K562 (cell line): Measurements from ENCODE around the gene WDR90. TPM values are rescaled to one million over a fixed set of nuclear protein-coding genes. Genes with fewer than 3 reads are reported as not detected.

Experiments used
- CCNT2 ChIP-seq: IDR thresholded peaks from 2 replicates; pipeline ENCODE4 v1.6.1; 2011; ENCODE audit warnings: borderline replicate concordance, low read depth, mild to moderate bottlenecking, moderate library complexity, mixed read lengths, low read length; ENCODE audit not compliant: insufficient read length; ENCODE audit errors: extremely low read depth
- EP400 ChIP-seq: fragments of 450-650 bp; IDR thresholded peaks from 2 replicates; pipeline ENCODE4 v1.6.1; 2017; ENCODE audit warnings: antibody characterized with exemption, mild to moderate bottlenecking, moderate library complexity
- ETV5 ChIP-seq: sonication (generic); formaldehyde crosslinking; IDR thresholded peaks from 2 replicates; pipeline ENCODE4 v1.4.0; 2020; ENCODE audit warnings: low read depth, mild to moderate bottlenecking, missing genetic modification reagents
- JUN ChIP-seq, 2 experiments: sonication (generic) in 1 of 2; formaldehyde crosslinking in 1 of 2; IDR thresholded peaks; 2 replicates each; pipeline versions ENCODE4 v1.6.1 to v1.8.0; 2012 to 2022; ENCODE audit warnings: borderline replicate concordance in 2 of 2, mild to moderate bottlenecking in 2 of 2, improper control_type of control experiment in 1 of 2, low read depth in 1 of 2, low read length in 1 of 2, missing genetic modification reagents in 1 of 2
- MYC ChIP-seq, 2 experiments: fragments of 250-450 bp in 1 of 2; sonication (Bioruptor Pico) in 1 of 2; IDR thresholded peaks; 2 replicates each; pipeline versions ENCODE4 v1.5.1 to v1.6.1; 2012 to 2021; ENCODE audit warnings: low read depth in 2 of 2, borderline replicate concordance in 1 of 2, improper control_type of control experiment in 1 of 2, low read length in 1 of 2, mild to moderate bottlenecking in 1 of 2, moderate library complexity in 1 of 2
- SAFB ChIP-seq: fragments of 200-400 bp; formaldehyde crosslinking; IDR thresholded peaks from 2 replicates; pipeline ENCODE4 v1.6.1; 2017; ENCODE audit warnings: low read depth, low read length, borderline replicate concordance
- SMAD4 ChIP-seq: fragments of 250-450 bp; sonication (Bioruptor Pico); conservative IDR thresholded peaks from 2 replicates; pipeline ENCODE4 v1.8.0; 2021; ENCODE audit warnings: inconsistent platforms, mild to moderate bottlenecking, moderate library complexity
- XRCC5 ChIP-seq: fragments of 200-400 bp; formaldehyde crosslinking; IDR thresholded peaks from 2 replicates; pipeline ENCODE4 v1.6.1; 2017; ENCODE audit warnings: low read depth, mild to moderate bottlenecking, low read length
- ZEB2 ChIP-seq: fragments of 450-650 bp; IDR thresholded peaks from 2 replicates; pipeline ENCODE4 v1.6.1; 2016
- ZNF133 ChIP-seq: fragments of 250-450 bp; sonication (Bioruptor Pico); IDR thresholded peaks from 2 replicates; pipeline ENCODE4 v1.4.0; 2020; ENCODE audit warnings: mild to moderate bottlenecking
- ZNF165 ChIP-seq: fragments of 250-450 bp; sonication (Bioruptor Pico); IDR thresholded peaks from 2 replicates; pipeline ENCODE4 v1.4.0; 2020; ENCODE audit warnings: borderline replicate concordance
- ZNF232 ChIP-seq: sonication (generic); formaldehyde crosslinking; IDR thresholded peaks from 2 replicates; pipeline ENCODE4 v1.8.0; 2022; ENCODE audit warnings: mild to moderate bottlenecking, missing genetic modification reagents
- ZNF512 ChIP-seq: IDR thresholded peaks from 2 replicates; pipeline ENCODE4 v1.6.1; 2016; ENCODE audit warnings: missing genetic modification characterization, missing compliant biosample characterization
- ZNF76 ChIP-seq: fragments of 250-450 bp; sonication (Bioruptor Pico); IDR thresholded peaks from 2 replicates; pipeline ENCODE4 v1.4.0; 2020; ENCODE audit warnings: mild to moderate bottlenecking, moderate library complexity, borderline replicate concordance
- polyA plus RNA-seq, 8 experiments: library from polyadenylated mRNA; depleted of rRNA in 4 of 8; stranded (reverse) in 5 of 8; unstranded in 3 of 8; fragments of >200 nt; fragmentation: Nextera tagmentation in 2 of 8; fragmentation: Illumina TruSeq in 1 of 8; extraction: Ambion mirVana in 2 of 8; extraction: Trizol in 1 of 8; gene quantifications; 2 replicates each; pipeline versions ENCODE4 v1.2.1 to v1.2.3, GENCODE V29; 2011 to 2014; ENCODE audit warnings: inconsistent platforms in 1 of 8, missing spikeins in 1 of 8
- total RNA-seq, 7 experiments: library from RNA; depleted of rRNA in 6 of 7; stranded (reverse); fragments of >200 nt in 6 of 7; fragmentation: Illumina TruSeq in 2 of 7; extraction: Trizol in 2 of 7; gene quantifications; 2 replicates each; pipeline versions ENCODE4 v1.2.1 to v1.2.3, GENCODE V29; 2011 to 2021; ENCODE audit warnings: low replicate concordance in 1 of 7
- TF ChIP-seq, protein P1 (sequence below), 2 experiments: IDR thresholded peaks; 2 replicates each; pipeline ENCODE4 v1.6.1; 2011; ENCODE audit warnings: borderline replicate concordance in 1 of 2, control low read depth in 1 of 2, low read depth in 1 of 2, low read length in 1 of 2, mild to moderate bottlenecking in 1 of 2, mixed read lengths in 1 of 2, moderate library complexity in 1 of 2; ENCODE audit not compliant: insufficient read depth in 1 of 2, insufficient read length in 1 of 2, poor library complexity in 1 of 2, severe bottlenecking in 1 of 2; ENCODE audit errors: extremely low read depth in 1 of 2
- TF ChIP-seq, protein P2 (sequence below): fragments of 250-450 bp; sonication (Bioruptor Pico); IDR thresholded peaks from 2 replicates; pipeline ENCODE4 v1.8.0; 2021; ENCODE audit warnings: borderline replicate concordance, mild to moderate bottlenecking, moderate library complexity; ENCODE audit not compliant: poor library complexity, severe bottlenecking
- TF ChIP-seq, protein P3 (sequence below), 2 experiments: fragments of 450-650 bp in 1 of 2; sonication (generic) in 1 of 2; formaldehyde crosslinking in 1 of 2; IDR thresholded peaks in 1 of 2; conservative IDR thresholded peaks in 1 of 2; 2 replicates each; pipeline versions ENCODE4 v1.6.1 to v1.8.1; 2016 to 2023; ENCODE audit warnings: mild to moderate bottlenecking in 2 of 2, moderate library complexity in 2 of 2, inconsistent platforms in 1 of 2, missing genetic modification reagents in 1 of 2

Gene WDR90
- total and polyA plus RNA-seq, 9 of the 15 experiments (the other 6 are each of a cell fraction or from before 2014, with no cell fraction given): 0.44 to 12.6 (median 3.3) TPM

DNA sequence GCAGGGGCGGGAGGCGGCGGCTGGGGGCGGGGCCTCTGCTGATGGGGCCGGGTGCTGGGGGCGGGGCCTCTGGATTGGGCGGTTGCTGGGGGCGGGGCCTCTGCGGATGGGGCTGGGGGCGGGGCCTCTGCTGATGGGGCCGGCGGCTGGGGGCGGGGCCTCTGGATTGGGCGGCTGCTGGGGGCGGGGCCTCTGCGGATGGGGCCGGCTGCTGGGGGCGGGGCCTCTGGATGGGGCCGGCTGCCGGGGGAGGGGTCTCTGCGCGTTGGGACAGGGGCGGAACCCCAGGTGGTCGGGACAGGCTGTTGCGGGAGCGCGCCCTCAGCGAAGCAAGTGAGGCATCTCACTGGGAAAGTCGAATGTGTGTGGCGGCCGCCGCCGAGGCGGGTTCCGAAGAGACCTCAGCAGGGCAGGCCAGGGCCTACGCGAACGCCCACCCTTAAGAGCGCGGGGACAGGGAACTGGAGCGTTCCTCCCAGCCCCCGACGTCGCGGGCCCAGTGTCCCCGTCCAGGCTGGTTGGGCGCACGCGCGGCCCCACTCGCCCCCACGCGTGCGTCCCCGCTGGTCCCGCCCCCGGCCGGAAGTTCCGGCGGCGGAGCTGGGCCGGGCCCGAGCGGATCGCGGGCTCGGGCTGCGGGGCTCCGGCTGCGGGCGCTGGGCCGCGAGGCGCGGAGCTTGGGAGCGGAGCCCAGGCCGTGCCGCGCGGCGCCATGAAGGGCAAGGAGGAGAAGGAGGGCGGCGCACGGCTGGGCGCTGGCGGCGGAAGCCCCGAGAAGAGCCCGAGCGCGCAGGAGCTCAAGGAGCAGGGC, 30.9 kb downstream of the WDR90 start, which contains the start of gene STUB1 (continued):
- TF ChIP-seq, protein P1, sequence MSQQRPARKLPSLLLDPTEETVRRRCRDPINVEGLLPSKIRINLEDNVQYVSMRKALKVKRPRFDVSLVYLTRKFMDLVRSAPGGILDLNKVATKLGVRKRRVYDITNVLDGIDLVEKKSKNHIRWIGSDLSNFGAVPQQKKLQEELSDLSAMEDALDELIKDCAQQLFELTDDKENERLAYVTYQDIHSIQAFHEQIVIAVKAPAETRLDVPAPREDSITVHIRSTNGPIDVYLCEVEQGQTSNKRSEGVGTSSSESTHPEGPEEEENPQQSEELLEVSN (IDR thresholded peaks at IDR 0.05; ENCODE audit: borderline replicate concordance in 1 of 2, extremely low read depth in 1 of 2, insufficient read depth in 1 of 2, insufficient read length in 1 of 2, low read depth in 1 of 2, low read length in 1 of 2, poor library complexity in 1 of 2, severe bottlenecking in 1 of 2): peak; percentile 26 to 53
- TF ChIP-seq ZNF76 (CRISPR knock-in tag): no peak
- TF ChIP-seq, protein P2, sequence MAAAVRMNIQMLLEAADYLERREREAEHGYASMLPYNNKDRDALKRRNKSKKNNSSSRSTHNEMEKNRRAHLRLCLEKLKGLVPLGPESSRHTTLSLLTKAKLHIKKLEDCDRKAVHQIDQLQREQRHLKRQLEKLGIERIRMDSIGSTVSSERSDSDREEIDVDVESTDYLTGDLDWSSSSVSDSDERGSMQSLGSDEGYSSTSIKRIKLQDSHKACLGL (CRISPR knock-in tag): peak; percentile 16
- peak; percentile 42; the same call in 1 of the 2 replicates for TF ChIP-seq EP400
- no peak for TF ChIP-seq ZNF165 (CRISPR knock-in tag)
- no peak for TF ChIP-seq ZNF512 (tag)
- TF ChIP-seq ZEB2: no peak
- TF ChIP-seq ZNF232 (CRISPR knock-in tag): no peak
- TF ChIP-seq JUN (IDR thresholded peaks at IDR 0.05; ENCODE audit: borderline replicate concordance, low read depth, low read length): 0 out of 2 replicates have a peak, but pooled peaks have one; percentile 25
- no peak for TF ChIP-seq JUN (CRISPR knock-in tag; IDR thresholded peaks at IDR 0.05; ENCODE audit: borderline replicate concordance)
- TF ChIP-seq MYC (IDR thresholded peaks at IDR 0.05; ENCODE audit: low read depth, low read length): peak; percentile 64; the same call in 1 of the 2 replicates
- no peak for TF ChIP-seq MYC (CRISPR knock-in tag; IDR thresholded peaks at IDR 0.05; ENCODE audit: borderline replicate concordance, low read depth)
- TF ChIP-seq ETV5 (CRISPR knock-in tag): peak; percentile 42; the same call in 1 of the 2 replicates
- no peak for TF ChIP-seq XRCC5
- TF ChIP-seq ZNF133 (CRISPR knock-in tag): no peak
- TF ChIP-seq, protein P3, sequence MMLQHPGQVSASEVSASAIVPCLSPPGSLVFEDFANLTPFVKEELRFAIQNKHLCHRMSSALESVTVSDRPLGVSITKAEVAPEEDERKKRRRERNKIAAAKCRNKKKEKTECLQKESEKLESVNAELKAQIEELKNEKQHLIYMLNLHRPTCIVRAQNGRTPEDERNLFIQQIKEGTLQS (IDR thresholded peaks at IDR 0.05): no peak
- TF ChIP-seq, protein P3 (CRISPR knock-in tag; conservative IDR thresholded peaks at IDR 0.05): no peak
- TF ChIP-seq SMAD4 (CRISPR knock-in tag): peak; percentile 40; the same call in 1 of the 2 replicates
- TF ChIP-seq CCNT2: peak; percentile 55
- TF ChIP-seq SAFB: peak; percentile 94
